GM23338 (cell line): Measurements from ENCODE around the gene GNB1L.

Experiments used
- CREB1 ChIP-seq: fragments of 250-450 bp; sonication (Bioruptor Pico); IDR thresholded peaks from 2 replicates; pipeline ENCODE4 v1.5.0; 2020; ENCODE audit warnings: low read depth, mild to moderate bottlenecking, moderate library complexity
- CTCF ChIP-seq, 2 experiments: fragments of 200-600 bp in 1 of 2; sonication (generic) in 1 of 2; conservative IDR thresholded peaks; 2 replicates each; pipeline versions ENCODE4 v1.5.1 to v1.6.1; 2016 to 2017; ENCODE audit warnings: antibody characterized with exemption in 2 of 2, low read depth in 2 of 2, mild to moderate bottlenecking in 2 of 2, moderate library complexity in 1 of 2
- ETS1 ChIP-seq: IDR thresholded peaks from 2 replicates; pipeline ENCODE4 v1.6.1; 2016; ENCODE audit warnings: antibody characterized with exemption
- EZH2 ChIP-seq: fragments of 200-600 bp; sonication (generic); IDR thresholded peaks from one replicate; pipeline ENCODE4 v1.8.0; 2017; ENCODE audit warnings: antibody characterized with exemption, mild to moderate bottlenecking, low read depth; ENCODE audit not compliant: unreplicated experiment
- EZH2phosphoT487 ChIP-seq: fragments of 200-600 bp; sonication (generic); IDR thresholded peaks from one replicate; pipeline ENCODE4 v1.8.1; 2018; ENCODE audit warnings: antibody characterized with exemption; ENCODE audit not compliant: unreplicated experiment
- JUNB ChIP-seq: IDR thresholded peaks from one replicate; pipeline ENCODE4 v1.6.1; 2016; ENCODE audit warnings: antibody characterized with exemption; ENCODE audit not compliant: unreplicated experiment
- NANOG ChIP-seq: IDR thresholded peaks from 2 replicates; pipeline ENCODE4 v1.6.1; 2016; ENCODE audit warnings: antibody characterized with exemption, borderline replicate concordance
- POLR2AphosphoS5 ChIP-seq: IDR thresholded peaks from 2 replicates; pipeline ENCODE4 v1.6.1; 2016; ENCODE audit warnings: antibody characterized with exemption, low read depth
- REST ChIP-seq: IDR thresholded peaks from one replicate; pipeline ENCODE4 v1.6.1; 2018; ENCODE audit warnings: antibody characterized with exemption; ENCODE audit not compliant: unreplicated experiment
- STAT1 ChIP-seq: IDR thresholded peaks from one replicate; pipeline ENCODE4 v1.6.1; 2016; ENCODE audit warnings: antibody characterized with exemption; ENCODE audit not compliant: unreplicated experiment
- ZNF114 ChIP-seq: fragments of 250-450 bp; sonication (Bioruptor Pico); IDR thresholded peaks from 2 replicates; pipeline ENCODE4 v1.5.0; 2020; ENCODE audit warnings: mild to moderate bottlenecking, moderate library complexity
- ZNF331 ChIP-seq: fragments of 250-450 bp; sonication (Bioruptor Pico); IDR thresholded peaks from 2 replicates; pipeline ENCODE4 v1.5.0; 2020; ENCODE audit warnings: low read depth, mild to moderate bottlenecking, moderate library complexity

- TF ChIP-seq CTCF (conservative IDR thresholded peaks at IDR 0.05; ENCODE audit: low read depth in 2 of 2), result no peak
- no peak for TF ChIP-seq EZH2
- TF ChIP-seq POLR2AphosphoS5, result no peak
- no peak for TF ChIP-seq CREB1 (CRISPR knock-in tag)
- TF ChIP-seq REST, result no peak
- no peak for TF ChIP-seq ETS1
- no peak for TF ChIP-seq JUNB
- no peak for TF ChIP-seq EZH2phosphoT487
- TF ChIP-seq STAT1, result no peak
- no peak for TF ChIP-seq NANOG
- no peak for TF ChIP-seq ZNF331 (CRISPR knock-in tag)
- no peak for TF ChIP-seq ZNF114 (CRISPR knock-in tag)
Observed at GRCh38 chr22:19871845-19872778, 17.4 kb upstream of the GNB1L start.
